SK-N-SH (cell line): ENCODE data around the gene SCUBE3.

Experiments used
- CTCF ChIP-seq: fragments of 200-600 bp; sonication (generic); IDR thresholded peaks from 2 replicates; pipeline ENCODE4 v1.6.1; 2017; ENCODE audit warnings: antibody characterized with exemption, mild to moderate bottlenecking, moderate library complexity
- MXI1 ChIP-seq: IDR thresholded peaks from 2 replicates; pipeline ENCODE4 v1.6.1; 2012; ENCODE audit warnings: mild to moderate bottlenecking, low read depth, low read length, improper control_type of control experiment

- no peak for TF ChIP-seq MXI1
- TF ChIP-seq CTCF, result no peak
Observed at GRCh38 chr6:35282472-35282871, 68.7 kb downstream of the SCUBE3 start.
